ENCODE measurements around the gene MS4A5.
"Not testable (repeated sequence)": the region's sequence is repeated elsewhere in the genome, so short reads cannot be mapped to it uniquely, and the experiment has no call there.

The MS4A5 gene

GRCh38 chr11:60429272-60429671 lies at the start of gene MS4A5:
Gene MS4A5 (plus strand): TSS chr11:60429572. CDS start chr11:60429675, 103 bp downstream.
- no peak for DNase-seq

- DNase-seq, result no peak
Observed at GRCh38 chr11:60389279-60389910, 40.0 kb upstream of the MS4A5 start.

- DNase-seq, result no peak
Observed at GRCh38 chr11:60390419-60390818, 39.0 kb upstream of the MS4A5 start.

GRCh38 chr11:60392361-60392760 lies 37.0 kb upstream of the MS4A5 start:
- DNase-seq, result no peak

- DNase-seq, result no peak
Observed at GRCh38 chr11:60393016-60393415, 36.4 kb upstream of the MS4A5 start.

- DNase-seq, result no peak
Observed at GRCh38 chr11:60394666-60395380, 34.5 kb upstream of the MS4A5 start.

GRCh38 chr11:60396382-60396781 lies 33.0 kb upstream of the MS4A5 start, which contains the start of gene MS4A14:
Gene MS4A14 (plus strand): TSS chr11:60396459. CDS start chr11:60396579, 120 bp downstream.
- DNase-seq, result no peak

GRCh38 chr11:60396799-60397198 lies 32.6 kb upstream of the MS4A5 start:
- no peak for DNase-seq

- DNase-seq, result no peak
Observed at GRCh38 chr11:60420015-60420414, 9.4 kb upstream of the MS4A5 start.

GRCh38 chr11:60422609-60423008 lies 6.8 kb upstream of the MS4A5 start:
- no peak for DNase-seq

- DNase-seq, result no peak
Observed at GRCh38 chr11:60428517-60428916, 855 bp upstream of the MS4A5 start.

- DNase-seq, result no peak
Observed at GRCh38 chr11:60431251-60431650, 1.9 kb downstream of the MS4A5 start.

- DNase-seq, result no peak
Observed at GRCh38 chr11:60433401-60433800, 4.0 kb downstream of the MS4A5 start.

- DNase-seq, result no peak
Observed at GRCh38 chr11:60447070-60447469, 17.7 kb downstream of the MS4A5 start.

GRCh38 chr11:60447846-60448245 lies 18.5 kb downstream of the MS4A5 start:
- DNase-seq, result no peak

GRCh38 chr11:60451185-60451584 lies 21.8 kb downstream of the MS4A5 start:
- not testable (repeated sequence) for DNase-seq

GRCh38 chr11:60454212-60454611 lies 24.8 kb downstream of the MS4A5 start:
- DNase-seq, result no peak

- DNase-seq, result no peak
Observed at GRCh38 chr11:60455531-60456042, 26.2 kb downstream of the MS4A5 start, which contains the start of gene MS4A1. Gene MS4A1 (plus strand): TSS chr11:60455847. CDS start chr11:60462375, 6,528 bp downstream.

- DNase-seq, result no peak
Observed at GRCh38 chr11:60457576-60457975, 28.2 kb downstream of the MS4A5 start.

GRCh38 chr11:60459345-60459744 lies 30.0 kb downstream of the MS4A5 start:
- DNase-seq, result no peak

GRCh38 chr11:60468829-60469228 lies 39.5 kb downstream of the MS4A5 start:
- no peak for DNase-seq

- DNase-seq, result no peak
Observed at GRCh38 chr11:60469723-60470122, 40.4 kb downstream of the MS4A5 start.

- DNase-seq, result no peak
Observed at GRCh38 chr11:60477035-60477445, 47.7 kb downstream of the MS4A5 start.

GRCh38 chr11:60482361-60482760 lies 53.0 kb downstream of the MS4A5 start:
- DNase-seq, result no peak
